B cell (primary cell): ENCODE data around the gene LTBP2. TPM values are rescaled to one million over a fixed set of nuclear protein-coding genes. Genes with fewer than 3 reads are reported as not detected.

Source experiments
- ATAC-seq: fragments of 200-7000 bp; cut with Tn5 transposase; one replicate; pipeline ENCODE4 v1.10.0; 2021; ENCODE audit warnings: low read depth, mild to moderate bottlenecking, moderate number of reproducible peaks, moderate library complexity
- CTCF ChIA-PET: fragments of 350-600 bp; sonication (Branson Sonifier 250); formaldehyde crosslinking; loops from one replicate; lab custom pipeline; 2021; ENCODE audit warnings: antibody characterized with exemption, inconsistent platforms; lab: Charles Lee
- POLR2A ChIA-PET: fragments of 350-600 bp; sonication (Branson Sonifier 250); formaldehyde crosslinking; loops from one replicate; lab custom pipeline; 2021; ENCODE audit warnings: antibody characterized with exemption; lab: Charles Lee
- DNase-seq: peaks from one replicate; pipeline ENCODE4 v3.0.0; 2013
- H2AFZ ChIP-seq: 2 replicates; pipeline ENCODE4 v1.6.1; 2012; ENCODE audit warnings: mild to moderate bottlenecking, low read depth, low read length; ENCODE audit not compliant: insufficient read depth, poor library complexity, severe bottlenecking
- H3K27ac ChIP-seq, 2 donors: 1 replicate in 1 of 2; 2 replicates in 1 of 2; pipeline ENCODE4 v1.5.1; 2012 to 2013; ENCODE audit warnings: low read length in 2 of 2, mild to moderate bottlenecking in 2 of 2, moderate library complexity in 1 of 2
- H3K27me3 ChIP-seq, 4 experiments: fragments of 200-600 bp in 1 of 4; sonication (generic) in 1 of 4; replicated peaks in 1 of 4; 1 replicate in 2 of 4; 2 replicates in 2 of 4; pipeline versions ENCODE4 v1.6.1 to v1.7.0; 2013 to 2016; ENCODE audit warnings: low read length in 3 of 4, mild to moderate bottlenecking in 2 of 4, mixed read lengths in 1 of 4, moderate library complexity in 1 of 4; ENCODE audit not compliant: insufficient read depth in 4 of 4, control insufficient read depth in 3 of 4; ENCODE audit errors: control extremely low read depth in 1 of 4
- H3K36me3 ChIP-seq, 2 experiments: replicated peaks in 1 of 2; 1 replicate in 1 of 2; 2 replicates in 1 of 2; pipeline versions ENCODE4 v1.6.1 to v1.7.1; 2013; ENCODE audit warnings: low read length in 1 of 2; ENCODE audit not compliant: insufficient read depth in 2 of 2, control insufficient read depth in 1 of 2; ENCODE audit errors: control extremely low read depth in 1 of 2, extremely low read depth in 1 of 2
- H3K4me1 ChIP-seq, 2 donors: fragments of 200-600 bp in 1 of 2; sonication (generic) in 1 of 2; 1 replicate in 1 of 2; 2 replicates in 1 of 2; pipeline versions ENCODE4 v1.5.1 to v1.6.1; 2013 to 2017; ENCODE audit warnings: low read length in 2 of 2; ENCODE audit not compliant: control insufficient read depth in 2 of 2, insufficient read depth in 2 of 2
- H3K4me2 ChIP-seq: replicated peaks from 2 replicates; pipeline ENCODE3; 2012; ENCODE audit warnings: mild to moderate bottlenecking, low read depth, low read length; ENCODE audit not compliant: poor library complexity, severe bottlenecking
- H3K4me3 ChIP-seq, 5 experiments: fragments of 200-600 bp in 1 of 5; sonication (generic) in 1 of 5; 1 replicate in 3 of 5; 2 replicates in 2 of 5; pipeline versions ENCODE4 v1.5.1 to v1.7.0; 2011 to 2016; ENCODE audit warnings: low read length in 4 of 5, mild to moderate bottlenecking in 4 of 5, low read depth in 2 of 5, control low read depth in 1 of 5, moderate library complexity in 1 of 5; ENCODE audit not compliant: insufficient read depth in 1 of 5; ENCODE audit errors: control extremely low read depth in 1 of 5, extremely low read depth in 1 of 5
- H3K79me2 ChIP-seq: fragments of 200-600 bp; sonication (generic); one replicate; pipeline ENCODE4 v1.6.0; 2016; ENCODE audit warnings: low read length; ENCODE audit not compliant: control insufficient read depth, insufficient read depth
- H3K9ac ChIP-seq: fragments of 200-600 bp; sonication (generic); 2 replicates; pipeline ENCODE4 v1.6.1; 2017; ENCODE audit warnings: mild to moderate bottlenecking, low read length, moderate library complexity
- H3K9me3 ChIP-seq, 3 donors: one replicate each; pipeline versions ENCODE4 v1.6.1 to v1.7.1; 2013; ENCODE audit warnings: low read length in 2 of 3; ENCODE audit not compliant: control insufficient read depth in 2 of 3, insufficient read depth in 1 of 3; ENCODE audit errors: control extremely low read depth in 1 of 3
- H4K20me1 ChIP-seq: 2 replicates; pipeline ENCODE4 v1.6.0; 2012; ENCODE audit warnings: mild to moderate bottlenecking, low read length; ENCODE audit not compliant: insufficient read depth, control insufficient read depth, poor library complexity, severe bottlenecking
- H3K27ac Mint-ChIP-seq: one replicate; pipeline ENCODE4 v1.8.0; 2021; ENCODE audit warnings: mixed read lengths
- H3K27me3 Mint-ChIP-seq: one replicate; pipeline ENCODE4 v1.8.0; 2021; ENCODE audit warnings: mixed read lengths
- H3K4me1 Mint-ChIP-seq: one replicate; pipeline ENCODE4 v1.8.0; 2021; ENCODE audit warnings: mixed read lengths
- H3K4me3 Mint-ChIP-seq: one replicate; pipeline ENCODE4 v1.8.0; 2021; ENCODE audit warnings: mixed read lengths
- H3K9me3 Mint-ChIP-seq: one replicate; pipeline ENCODE4 v1.8.0; 2022; ENCODE audit warnings: mixed read lengths; ENCODE audit not compliant: insufficient read depth
- EZH2 ChIP-seq: IDR thresholded peaks from 2 replicates; pipeline ENCODE4 v1.6.1; 2012; ENCODE audit warnings: borderline replicate concordance, low read depth, mild to moderate bottlenecking, moderate library complexity, low read length; ENCODE audit not compliant: insufficient read depth, poor library complexity, severe bottlenecking
- WGBS: methylation state at CpG from one replicate; pipeline ENCODE4 v1.1.5; 2013; ENCODE audit warnings: missing lambda C conversion rate; ENCODE audit not compliant: insufficient coverage; 5-methylcytosine and 5-hydroxymethylcytosine counted together
- intact Hi-C: fragments of 100-400 bp; cut with micrococcal nuclease; formaldehyde crosslinking; loops from one replicate; pipeline ENCODE4 v1.10.0; 2022
- polyA plus RNA-seq: library from polyadenylated mRNA; depleted of rRNA; stranded (reverse); fragments of >200 nt; gene quantifications from 2 replicates; pipeline ENCODE4 v1.2.3, GENCODE V29; 2012
- total RNA-seq, 2 donors: library from RNA; stranded (reverse); fragments of 120-200 nt in 1 of 2; gene quantifications; 1 replicate in 1 of 2; 2 replicates in 1 of 2; pipeline versions ENCODE4 v1.2.3 to v1.2.4, GENCODE V29; 2013 to 2022
- TF ChIP-seq, protein P1 (sequence below): fragments of 200-600 bp; IDR thresholded peaks from one replicate; pipeline ENCODE4 v1.8.0; 2022; ENCODE audit warnings: antibody characterized with exemption, mild to moderate bottlenecking

Gene LTBP2
- total and polyA plus RNA-seq, 2 donors (not counting 1 experiment from before 2014, with no cell fraction given) = 0.12 to 0.22 TPM

DNA sequence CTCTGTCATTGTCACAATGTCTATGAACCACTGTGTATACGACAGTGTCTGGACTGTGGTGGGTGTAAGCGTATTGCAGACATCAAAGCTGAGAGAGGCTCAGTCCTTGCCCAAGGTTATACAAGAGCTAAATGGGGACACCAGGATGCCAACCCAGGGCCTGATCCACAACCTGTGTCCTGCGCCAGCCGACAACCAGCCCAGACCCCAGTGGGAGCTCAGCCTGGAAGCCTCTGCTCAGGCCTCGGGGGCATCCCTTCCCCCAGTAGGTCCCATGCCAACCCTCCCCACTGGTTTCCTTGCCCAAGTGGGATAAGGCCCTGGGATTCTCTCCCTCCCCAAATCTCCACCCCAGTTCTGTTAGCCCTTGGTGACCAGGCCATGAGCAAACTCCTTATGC, 54.3 kb downstream of the LTBP2 start:
- Mint-ChIP-seq H3K27ac (no peak overlapping the region), H3K4me1 (no peaks in the 10 kb centered on the region), H3K27me3 (no peaks in the 10 kb centered on the region), H3K4me3 (no peak overlapping the region), H3K9me3 (no peaks in the 10 kb centered on the region)
- Histone ChIP-seq H2AFZ (no peak overlapping the region), H3K9me3 (no peaks in the 10 kb centered on the region), H3K9ac (no peak overlapping the region), H3K27me3 (peaks cover 0 to 7% (median 0%) of the 10 kb centered on the region in 4 experiments), H3K4me2 (no peak overlapping the region), H4K20me1 (no peaks in the 10 kb centered on the region), H3K4me3 (no peak overlapping the region), H3K27ac (no peak overlapping the region), H3K4me1 (no peaks in the 10 kb centered on the region), H3K36me3 (no peaks in the 10 kb centered on the region), H3K79me2 (no peaks in the 10 kb centered on the region)
- ATAC-seq (no peak), DNase-seq (no peak)
- intact Hi-C loops = no loop called here
- 98% methylated on average over 5 of the region's 5 CpGs for whole genome bisulfite sequencing
- TF ChIP-seq EZH2 = no peak
- TF ChIP-seq, protein P1, sequence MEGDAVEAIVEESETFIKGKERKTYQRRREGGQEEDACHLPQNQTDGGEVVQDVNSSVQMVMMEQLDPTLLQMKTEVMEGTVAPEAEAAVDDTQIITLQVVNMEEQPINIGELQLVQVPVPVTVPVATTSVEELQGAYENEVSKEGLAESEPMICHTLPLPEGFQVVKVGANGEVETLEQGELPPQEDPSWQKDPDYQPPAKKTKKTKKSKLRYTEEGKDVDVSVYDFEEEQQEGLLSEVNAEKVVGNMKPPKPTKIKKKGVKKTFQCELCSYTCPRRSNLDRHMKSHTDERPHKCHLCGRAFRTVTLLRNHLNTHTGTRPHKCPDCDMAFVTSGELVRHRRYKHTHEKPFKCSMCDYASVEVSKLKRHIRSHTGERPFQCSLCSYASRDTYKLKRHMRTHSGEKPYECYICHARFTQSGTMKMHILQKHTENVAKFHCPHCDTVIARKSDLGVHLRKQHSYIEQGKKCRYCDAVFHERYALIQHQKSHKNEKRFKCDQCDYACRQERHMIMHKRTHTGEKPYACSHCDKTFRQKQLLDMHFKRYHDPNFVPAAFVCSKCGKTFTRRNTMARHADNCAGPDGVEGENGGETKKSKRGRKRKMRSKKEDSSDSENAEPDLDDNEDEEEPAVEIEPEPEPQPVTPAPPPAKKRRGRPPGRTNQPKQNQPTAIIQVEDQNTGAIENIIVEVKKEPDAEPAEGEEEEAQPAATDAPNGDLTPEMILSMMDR = no peak
- POLR2A ChIA-PET = interaction anchor here (0.6 kb wide), 1 partner anchor 15 kb away, joined by 3 read pairs; no protein-coding TSS in a partner anchor
- CTCF ChIA-PET = no interaction called here

- no peaks in the 10 kb centered on the region for H3K79me2 ChIP-seq
- DNase-seq = no peak
- H4K20me1 ChIP-seq = no peaks in the 10 kb centered on the region
- no peak for ATAC-seq
- intact Hi-C loops = no loop called here
- H3K4me3 Mint-ChIP-seq = no peak overlapping the region
- no peak overlapping the region for H3K4me2 ChIP-seq
- peaks cover 0 to 7% (median 0%) of the 10 kb centered on the region in 4 experiments for H3K27me3 ChIP-seq
- 93% methylated on average over 15 of the region's 15 CpGs for WGBS
- H3K9ac ChIP-seq = no peak overlapping the region
- no peaks in the 10 kb centered on the region for H3K4me1 ChIP-seq
- H3K27ac ChIP-seq = no peak overlapping the region
- no peak overlapping the region for H3K4me3 ChIP-seq
- H3K9me3 Mint-ChIP-seq = no peaks in the 10 kb centered on the region
- H3K4me1 Mint-ChIP-seq = no peaks in the 10 kb centered on the region
- H2AFZ ChIP-seq = no peak overlapping the region
- H3K36me3 ChIP-seq = no peaks in the 10 kb centered on the region
- no peak overlapping the region for H3K27ac Mint-ChIP-seq
- POLR2A ChIA-PET = no interaction called here
- H3K27me3 Mint-ChIP-seq = peaks cover 7% of the 10 kb centered on the region
- TF ChIP-seq, protein P1 = no peak
- no peak for TF ChIP-seq EZH2
- no peaks in the 10 kb centered on the region for H3K9me3 ChIP-seq
- CTCF ChIA-PET = no interaction called here
Measured at GRCh38 chr14:74555476-74556050, 56.5 kb downstream of the LTBP2 start.
